MM.1S (cell line): Measurements from ENCODE around the gene DMWD.

ENCODE experiments used
- CTCF ChIP-seq: fragments of 300-600 bp; sonication (generic); IDR thresholded peaks from 2 replicates; pipeline ENCODE4 v1.5.1; 2016; ENCODE audit warnings: antibody characterized with exemption, low read length, mixed read lengths
- EZH2 ChIP-seq: fragments of 300-600 bp; sonication (generic); optimal IDR thresholded peaks from 2 replicates; pipeline ENCODE3; 2017; ENCODE audit warnings: low read depth, mild to moderate bottlenecking, antibody characterized with exemption, low read length, mixed read lengths
- EZH2phosphoT487 ChIP-seq: fragments of 300-600 bp; sonication (generic); IDR thresholded peaks from 2 replicates; pipeline ENCODE4 v1.6.1; 2018; ENCODE audit warnings: antibody characterized with exemption, low read length

DNA sequence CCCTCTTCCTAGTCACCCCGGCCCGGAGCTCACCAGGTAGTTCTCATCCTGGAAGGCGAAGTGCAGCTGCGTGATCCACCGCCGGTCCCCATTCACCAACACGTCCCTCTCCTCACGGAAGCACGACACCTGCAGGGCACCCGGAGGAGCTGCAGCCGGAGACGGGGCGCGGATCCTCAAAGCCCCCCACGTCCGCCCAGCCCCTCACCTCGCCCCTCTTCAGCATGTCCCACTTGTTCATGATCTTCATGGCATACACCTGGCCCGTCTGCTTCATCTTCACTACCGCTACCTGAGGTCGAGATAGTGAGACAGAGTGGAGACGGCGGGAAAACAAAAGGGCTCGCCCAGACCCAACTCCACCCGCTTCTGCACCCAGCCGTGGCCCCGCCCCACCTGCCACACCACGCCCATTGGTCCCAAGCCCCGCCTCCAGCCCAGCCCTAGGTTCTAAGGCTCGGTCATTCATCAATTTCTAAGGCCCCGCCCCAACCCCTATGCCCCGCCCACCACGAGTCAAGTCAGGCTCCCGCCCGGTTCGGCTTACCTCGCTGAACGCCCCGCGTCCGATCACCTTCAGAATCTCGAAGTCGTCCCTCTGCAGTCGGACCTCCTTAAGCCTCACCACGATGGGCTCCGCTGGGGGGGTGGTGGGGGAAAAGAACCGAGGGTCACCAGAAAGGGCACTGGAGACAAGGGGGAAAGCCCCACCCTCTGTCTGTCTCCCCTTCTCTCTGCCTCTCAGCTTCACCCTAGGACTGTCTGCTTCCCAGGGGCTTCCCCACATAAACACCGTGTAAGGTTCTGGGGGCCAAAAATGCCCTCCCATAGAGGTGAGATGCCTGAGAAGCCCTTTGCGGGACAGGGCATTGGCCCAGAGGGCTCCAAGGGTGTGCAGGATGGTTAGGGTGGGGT is 13.2 kb downstream of the DMWD start:
- TF ChIP-seq EZH2, result no peak
- TF ChIP-seq CTCF, result peak; percentile 64
- no peak for TF ChIP-seq EZH2phosphoT487
